ENCODE measurements around the gene ROR2.

Gene ROR2

DNA sequence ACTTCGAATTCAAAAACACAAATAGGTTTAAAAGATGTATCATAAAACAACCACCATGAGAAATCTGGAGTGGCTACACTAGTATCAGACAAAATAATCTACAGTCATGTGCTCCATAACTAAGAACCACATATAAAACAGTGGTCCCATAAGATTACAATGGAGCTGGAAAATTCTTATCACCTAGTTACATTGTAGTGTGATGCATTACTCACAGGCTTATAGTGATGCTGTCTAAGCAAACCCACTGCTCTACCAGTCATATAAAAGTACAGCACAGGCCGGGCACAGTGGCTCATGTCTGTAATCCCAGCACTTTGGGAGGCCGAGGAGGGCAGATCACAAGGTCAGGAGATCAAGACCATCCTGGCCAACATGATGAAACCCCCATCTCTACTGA is 160.1 kb downstream of the ROR2 start:
- DNase-seq, result no peak

DNA sequence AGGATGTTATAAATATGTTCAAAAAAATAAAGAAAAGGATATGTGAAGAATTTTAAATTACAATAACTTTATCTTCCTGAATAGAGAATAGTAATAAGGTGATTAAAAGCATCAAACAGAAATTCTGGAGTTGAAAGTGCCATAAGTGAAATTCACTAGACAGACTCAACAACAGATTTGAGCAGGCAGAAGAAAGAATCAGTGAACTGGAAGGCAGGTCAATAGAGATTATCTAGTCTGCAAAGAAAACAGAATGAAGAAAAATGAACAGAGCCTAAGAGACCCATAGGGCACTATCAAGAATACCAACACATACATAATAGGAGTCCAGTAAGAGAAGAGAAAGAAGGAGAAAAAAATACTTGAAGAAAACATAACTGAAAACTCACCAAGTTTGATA is 162.1 kb downstream of the ROR2 start:
- no peak for DNase-seq

DNA sequence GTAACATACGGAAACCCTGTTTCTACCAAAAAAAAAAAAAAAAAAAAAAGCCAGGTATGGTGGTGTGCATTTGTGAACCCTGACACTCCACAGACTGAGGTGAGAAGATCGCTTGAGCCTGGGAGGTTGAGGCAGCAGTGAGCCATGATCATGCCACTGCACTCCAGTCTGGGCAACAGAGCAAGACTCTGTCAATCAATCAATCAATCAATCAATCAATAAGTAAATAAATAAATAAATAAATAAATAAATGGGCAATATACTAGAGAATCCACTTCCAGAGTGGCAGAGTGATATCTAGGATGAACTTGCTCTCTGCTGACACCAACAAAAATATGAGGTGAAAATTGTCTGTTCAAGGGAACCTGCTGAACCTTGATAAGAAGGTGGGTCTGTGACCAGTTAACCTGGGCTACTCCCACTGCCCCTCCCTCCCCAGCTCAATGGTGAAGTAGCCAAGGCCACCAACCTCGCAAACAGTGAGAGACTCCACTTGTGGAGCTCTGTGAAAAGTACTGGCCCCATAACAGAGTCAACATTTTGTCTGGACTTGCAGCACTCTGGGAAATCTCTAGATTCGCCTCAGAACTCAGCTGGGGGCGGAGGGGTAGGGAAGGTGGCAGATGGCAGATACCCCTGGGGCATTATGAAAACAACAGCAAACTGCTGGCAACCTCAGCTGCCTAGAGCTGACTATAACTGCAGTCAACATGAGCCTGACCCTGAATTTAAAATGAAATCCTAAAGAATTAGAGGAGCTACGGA is 163.7 kb downstream of the ROR2 start:
- DNase-seq, result no peak

DNA sequence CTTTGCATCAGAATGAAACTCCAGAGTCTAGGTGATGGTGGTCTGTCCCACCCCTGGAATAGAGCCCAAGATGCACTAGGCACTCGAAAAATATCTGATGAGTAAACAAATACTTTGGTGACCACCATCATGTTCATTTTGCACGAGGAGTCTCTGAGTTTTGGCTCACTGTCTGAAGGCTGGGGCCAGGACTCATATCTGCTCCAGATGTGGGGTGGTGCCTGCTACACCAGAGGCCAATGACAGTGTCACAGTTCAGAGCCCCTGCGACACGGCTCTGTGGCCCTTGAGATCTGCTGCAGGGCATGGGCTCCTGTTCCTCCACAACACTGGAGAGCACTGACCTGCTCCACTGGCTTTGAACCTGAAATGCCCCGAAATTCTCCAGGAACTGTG is 164.6 kb downstream of the ROR2 start:
- no peak for DNase-seq

DNA sequence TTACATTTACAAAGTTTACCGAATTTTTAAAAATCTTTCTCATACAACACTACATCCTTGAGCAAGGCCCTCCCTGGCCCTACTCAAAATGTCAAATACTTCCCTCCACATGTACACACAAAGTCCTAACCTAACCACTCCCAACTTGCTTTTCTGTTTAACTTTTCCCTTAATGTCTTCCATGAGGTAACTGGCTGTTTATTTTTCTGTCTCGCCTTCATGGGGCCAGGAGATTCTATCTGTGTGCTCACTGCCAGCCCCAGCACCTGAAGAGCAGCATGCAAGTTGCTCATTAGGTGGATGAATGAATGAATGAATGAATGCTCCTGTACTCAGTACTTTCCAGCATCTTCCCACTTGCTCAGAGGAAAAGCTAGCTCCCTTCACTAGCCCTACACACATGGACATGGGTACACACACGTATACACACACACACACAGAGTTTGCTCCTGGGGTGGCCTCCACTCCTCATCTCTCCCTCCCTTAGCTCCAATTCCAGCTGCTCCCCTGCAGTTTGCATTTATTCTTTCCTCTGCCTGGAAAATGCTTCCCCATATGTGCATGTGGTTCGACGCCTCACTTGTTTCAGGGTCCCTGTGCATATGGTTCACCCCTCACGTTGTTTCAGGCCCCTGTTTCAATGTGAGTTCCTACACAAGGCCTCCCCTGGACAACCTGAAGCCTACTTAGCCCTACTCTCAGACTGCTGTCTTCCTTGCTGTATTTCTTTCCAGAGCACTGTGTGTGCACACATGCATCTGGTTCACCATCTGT is 165.2 kb downstream of the ROR2 start:
- no peak for DNase-seq

DNA sequence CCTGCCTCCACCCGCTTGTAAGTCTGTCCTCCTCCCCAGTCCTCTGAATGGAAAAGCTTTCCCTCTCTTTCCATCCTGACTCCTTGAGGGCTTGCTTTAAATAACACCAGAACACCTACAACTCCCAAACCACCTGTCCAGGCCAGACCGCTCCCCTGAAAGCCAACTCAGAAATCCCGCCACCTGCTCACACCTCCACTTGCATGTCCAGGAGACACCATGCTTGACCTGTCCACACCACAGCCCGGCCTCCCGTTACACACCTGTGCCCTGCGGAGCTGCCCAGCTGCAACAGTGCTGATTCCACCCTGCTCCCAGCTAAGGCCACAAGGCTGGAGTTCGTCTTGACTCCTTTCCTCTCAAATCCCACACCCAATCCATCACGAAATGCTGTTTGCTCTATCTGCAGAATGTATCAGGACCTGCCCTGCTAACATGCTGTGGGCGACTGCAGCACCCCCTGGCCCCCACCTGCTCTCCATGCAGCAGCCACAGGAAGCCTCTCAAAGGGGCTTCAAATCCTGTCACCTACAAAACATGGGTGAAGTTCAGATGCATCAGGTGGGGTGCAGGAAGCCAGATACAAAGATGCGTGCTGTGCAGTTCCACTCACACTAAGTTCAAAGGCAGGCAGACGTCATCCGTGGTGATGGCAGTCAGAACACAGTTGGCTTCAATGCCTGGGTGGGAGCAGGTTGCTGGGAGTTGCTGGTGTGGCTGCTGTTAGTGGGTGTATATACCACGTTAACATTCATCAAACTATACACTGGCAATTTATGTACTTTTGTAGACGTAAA is 166.0 kb downstream of the ROR2 start:
- no peak for DNase-seq

DNA sequence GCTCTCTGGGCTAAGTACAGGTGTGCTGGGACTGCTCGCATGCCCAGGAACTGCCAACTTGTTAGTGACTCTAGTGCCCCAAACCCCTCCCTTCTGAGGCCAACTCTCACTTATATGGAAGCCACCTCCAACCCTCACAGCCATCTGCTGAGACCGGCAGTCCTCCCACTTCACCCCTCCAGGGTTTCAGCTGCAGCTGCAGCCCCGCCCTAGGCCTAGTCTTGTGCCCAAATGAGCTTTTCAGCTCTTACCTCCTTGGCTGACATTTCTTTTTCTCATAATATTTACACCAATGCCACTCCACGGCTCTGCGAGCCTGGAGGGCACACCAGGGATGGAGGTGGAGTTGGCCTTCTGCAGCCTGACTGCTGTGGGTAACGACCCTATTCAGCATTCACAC is 166.6 kb downstream of the ROR2 start:
- DNase-seq, result no peak

DNA sequence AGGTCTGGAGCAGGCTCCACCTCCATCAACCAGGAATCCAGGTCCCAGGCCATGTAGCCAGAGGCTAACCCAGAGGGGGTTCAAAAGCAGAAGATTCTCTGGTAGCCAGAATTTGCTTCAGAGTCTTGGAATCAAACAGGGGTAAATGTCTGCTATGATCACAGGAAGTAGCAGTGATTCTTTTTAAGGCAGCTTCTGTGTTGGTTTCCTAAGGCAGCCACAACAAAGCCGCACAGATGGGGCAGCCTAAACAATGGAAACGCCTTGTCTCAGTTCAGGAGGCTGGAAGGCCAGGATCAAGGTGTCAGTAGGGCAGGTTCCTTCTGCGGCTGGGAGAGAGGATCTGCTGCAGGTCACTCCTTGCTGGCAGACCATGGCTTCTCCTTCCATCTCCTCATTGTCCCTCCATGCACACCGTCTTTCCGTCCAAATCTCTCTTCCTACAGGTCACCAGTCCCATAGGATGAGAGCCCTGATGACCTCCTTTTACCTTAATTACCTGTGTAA is 167.3 kb downstream of the ROR2 start:
- DNase-seq, result no peak

DNA sequence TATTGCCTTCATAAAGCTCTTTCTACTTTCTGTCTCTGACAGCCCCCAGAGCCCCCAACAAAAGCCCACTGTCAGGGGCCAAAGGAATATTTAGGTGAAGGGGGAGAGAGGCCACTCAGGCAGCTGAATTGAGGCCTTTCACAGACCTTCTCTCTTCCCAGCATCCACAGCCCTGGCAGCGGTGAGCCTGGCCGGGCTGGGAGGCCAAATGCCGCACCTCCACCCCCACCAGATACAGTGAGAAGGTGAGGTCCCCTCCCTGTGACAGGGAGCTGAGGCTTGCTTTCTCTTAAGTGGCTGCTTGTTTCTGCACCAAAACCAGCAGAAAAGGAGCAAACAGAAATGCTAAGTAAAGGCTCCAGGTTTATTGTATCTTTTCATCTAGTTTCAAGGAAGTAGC is 168.1 kb downstream of the ROR2 start:
- no peak for DNase-seq

DNA sequence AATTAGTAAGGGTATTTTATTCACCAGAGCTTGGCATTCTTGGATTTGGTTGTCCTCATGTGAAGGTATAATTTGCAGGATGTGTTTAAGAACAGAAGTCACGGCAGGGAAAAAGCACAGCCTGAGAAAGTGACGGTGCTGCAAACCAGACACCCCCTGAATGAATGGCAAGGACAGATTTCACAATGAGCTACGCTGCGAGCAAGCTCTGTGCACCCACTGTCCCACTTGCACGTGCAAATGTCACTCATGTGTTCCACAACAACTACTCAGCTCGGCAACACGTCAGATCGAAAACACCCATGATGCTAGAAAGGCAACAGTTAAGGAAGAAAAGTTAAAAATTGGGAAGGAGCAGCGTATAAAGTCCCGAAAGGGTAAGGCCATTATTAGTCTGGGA is 168.9 kb downstream of the ROR2 start:
- no peak for DNase-seq

DNA sequence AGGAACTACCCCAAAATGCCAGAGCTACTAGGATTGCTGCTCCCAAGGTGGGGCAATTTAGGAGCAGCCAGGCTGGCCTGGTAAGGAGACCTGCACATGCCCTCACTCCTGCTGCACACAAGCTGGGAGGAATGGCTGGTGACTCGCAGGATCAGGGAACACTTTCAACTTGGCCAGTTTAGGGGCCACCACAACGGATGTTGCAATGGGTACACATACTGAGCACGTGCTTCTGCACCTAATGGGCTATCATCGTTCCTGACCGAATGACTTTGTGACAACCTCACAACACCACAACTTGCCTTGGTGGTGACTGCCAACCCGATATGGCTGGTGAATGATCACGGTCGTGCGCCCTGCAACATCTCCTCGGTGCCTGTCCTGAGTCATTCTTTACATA is 172.0 kb downstream of the ROR2 start:
- DNase-seq, result no peak

DNA sequence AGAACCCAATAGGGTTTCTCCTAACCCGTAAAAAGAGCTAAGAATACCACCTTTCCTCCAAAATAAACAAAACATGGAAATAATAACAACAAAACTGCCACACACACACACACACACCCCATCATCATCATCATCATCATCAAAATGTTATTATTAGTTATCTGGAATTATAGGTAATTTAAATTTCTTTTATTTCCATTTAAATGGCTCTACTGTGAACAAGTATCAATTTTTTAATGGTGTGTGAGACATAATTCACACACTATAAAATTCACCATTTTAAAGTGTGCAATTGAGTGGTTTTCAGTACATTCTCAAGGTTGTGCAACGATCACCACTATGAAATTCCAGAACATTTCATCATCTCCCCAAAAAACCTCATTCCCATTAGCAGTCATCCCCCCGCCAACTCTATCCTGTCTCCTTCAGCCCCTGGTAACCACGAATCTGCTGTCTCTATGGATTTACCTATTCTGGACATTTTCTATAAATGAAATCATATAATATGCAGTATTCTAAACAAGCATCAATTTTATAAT is 172.7 kb downstream of the ROR2 start:
- no peak for DNase-seq

DNA sequence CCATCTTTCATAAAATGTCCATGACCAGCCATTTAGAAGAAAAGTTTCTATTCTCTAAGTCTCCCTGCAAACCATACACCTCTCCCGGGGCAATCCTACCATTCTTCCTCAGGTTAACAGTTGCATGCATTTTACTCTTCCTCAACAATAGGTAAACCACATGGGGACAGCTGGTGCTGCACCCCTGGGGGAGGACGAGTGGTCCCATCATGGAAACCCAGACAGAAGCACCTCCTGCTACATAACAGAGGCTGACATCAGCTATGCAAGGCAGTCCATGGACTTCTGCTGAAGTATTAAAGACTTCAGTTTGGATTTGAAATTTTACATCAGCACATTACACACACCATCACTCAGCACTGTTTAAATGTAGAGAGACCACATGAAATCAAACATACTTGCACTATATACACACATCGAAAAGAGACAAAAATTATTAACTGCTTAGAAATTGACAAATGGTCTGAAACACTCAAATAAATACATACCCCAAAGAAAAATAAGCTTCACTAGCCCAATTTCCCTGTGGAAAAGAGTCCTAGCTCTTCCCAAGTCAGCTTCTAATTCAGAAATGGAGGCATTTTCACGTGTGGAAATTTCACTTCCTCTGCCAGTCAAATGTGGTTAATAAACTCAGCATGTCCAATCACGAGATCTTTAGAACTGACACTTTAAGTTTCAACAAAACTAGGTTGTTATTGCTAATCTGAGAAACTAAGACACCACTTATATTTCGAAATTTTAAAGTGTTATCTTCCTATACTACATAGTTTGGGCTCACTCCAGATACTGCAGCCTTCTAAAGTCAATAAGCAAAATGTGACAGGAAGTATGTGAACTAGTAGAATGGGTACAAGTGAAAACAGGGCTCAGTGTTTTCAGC is 173.4 kb downstream of the ROR2 start:
- DNase-seq, result no peak

DNA sequence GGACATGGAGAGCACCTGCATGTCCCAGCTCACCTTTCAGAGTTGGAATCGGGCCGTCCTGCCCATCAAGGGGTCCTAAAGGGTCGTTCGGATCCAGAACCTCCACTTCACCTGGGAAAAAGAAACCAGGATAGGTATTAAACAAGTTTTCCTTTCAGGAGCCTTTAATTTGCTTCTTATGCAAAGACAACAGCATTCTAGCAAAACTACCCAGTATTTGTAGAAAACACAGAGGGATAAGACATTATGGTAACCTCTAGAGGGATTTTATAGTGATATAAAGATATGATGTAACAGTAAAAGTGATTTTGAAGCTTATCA is 174.4 kb downstream of the ROR2 start:
- no peak for DNase-seq

DNA sequence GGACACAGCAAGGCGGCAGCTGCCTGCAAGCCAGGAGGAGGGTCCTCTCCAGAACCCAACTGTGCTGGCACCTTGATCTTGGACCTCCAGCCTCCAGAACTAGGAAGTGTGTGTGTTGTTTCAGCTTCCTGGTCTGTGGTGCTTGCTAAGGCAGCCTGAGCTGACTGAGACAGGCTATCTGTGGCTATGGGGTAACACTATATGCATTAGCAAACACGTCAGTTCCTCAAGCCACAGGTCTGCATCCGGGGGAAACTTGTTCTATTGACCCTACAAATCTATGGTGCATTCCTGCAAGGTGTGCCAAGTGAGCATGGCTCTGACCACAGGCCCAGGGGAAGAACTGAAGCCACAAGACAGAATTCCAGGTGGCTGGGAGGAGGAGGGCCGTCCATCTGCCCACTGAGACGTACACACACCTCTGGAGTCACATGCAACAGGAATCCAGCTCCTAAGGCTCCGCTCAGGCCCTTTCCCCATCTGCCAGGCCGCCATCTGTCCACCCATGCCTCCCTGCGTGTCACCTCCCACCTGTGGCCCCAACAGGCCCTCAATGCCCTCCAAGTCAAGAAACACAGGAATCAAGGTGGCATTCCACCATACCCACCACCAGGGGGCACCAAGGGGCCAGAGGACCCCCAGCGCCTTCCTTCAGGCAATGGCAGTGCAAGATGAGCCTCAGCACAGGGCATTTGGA is 174.9 kb downstream of the ROR2 start:
- DNase-seq, result peak; percentile 34

DNA sequence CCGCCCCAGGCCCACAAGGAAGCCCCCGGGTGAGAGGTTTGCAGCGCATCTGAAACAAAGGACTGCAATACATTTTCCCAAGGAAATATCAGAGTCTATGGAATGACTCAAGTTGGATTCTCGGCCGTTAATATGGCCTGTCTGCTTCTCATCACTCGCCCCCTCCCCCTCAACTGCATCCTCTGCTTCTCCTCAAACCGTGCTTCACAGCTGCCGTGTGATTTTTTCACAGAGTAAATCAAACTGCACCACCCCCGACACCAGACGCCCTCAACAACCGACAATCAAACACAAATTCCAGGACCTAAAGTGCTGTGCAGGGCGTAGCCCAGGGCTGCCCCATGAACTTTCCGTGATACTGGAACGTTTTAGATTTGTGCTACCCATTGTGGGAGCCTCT is 176.9 kb downstream of the ROR2 start:
- no peak for DNase-seq

DNA sequence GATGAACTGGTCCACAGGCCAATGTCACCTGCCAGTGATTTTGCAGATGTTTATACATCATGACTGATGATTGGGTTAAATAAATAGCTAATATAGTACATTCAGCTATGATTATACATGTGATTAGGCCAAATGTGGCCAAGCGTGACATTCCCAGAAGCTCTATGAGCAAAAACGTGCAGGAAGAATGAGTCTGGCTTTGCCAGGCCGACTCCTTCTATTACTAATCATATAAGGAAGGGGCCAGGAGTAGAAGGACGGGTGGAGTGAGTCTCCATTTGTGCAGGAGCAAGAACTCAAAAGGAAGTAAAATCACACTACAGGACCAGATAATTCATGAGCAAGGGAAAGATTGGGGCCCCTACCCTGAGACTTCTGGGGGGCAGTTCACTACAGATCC is 178.2 kb downstream of the ROR2 start:
- no peak for DNase-seq

DNA sequence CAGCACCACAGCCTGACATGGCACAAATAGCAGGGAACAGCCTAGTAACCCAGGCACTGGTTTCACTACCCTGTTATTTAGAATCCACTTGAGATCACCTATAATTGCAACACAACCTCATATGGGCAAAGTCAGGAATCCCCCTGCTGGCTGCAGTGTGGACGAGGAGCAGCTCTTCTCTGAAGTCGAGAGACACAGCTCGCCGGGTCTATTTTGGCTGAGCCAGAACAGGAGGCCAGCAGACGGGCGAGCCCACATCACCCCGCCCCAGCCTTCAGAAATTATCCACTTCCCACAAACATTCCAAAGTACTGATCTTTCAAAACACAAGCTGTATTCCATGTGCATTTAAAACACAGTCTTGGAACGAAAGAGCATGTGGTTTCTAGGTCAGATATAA is 179.0 kb downstream of the ROR2 start:
- DNase-seq, result no peak

DNA sequence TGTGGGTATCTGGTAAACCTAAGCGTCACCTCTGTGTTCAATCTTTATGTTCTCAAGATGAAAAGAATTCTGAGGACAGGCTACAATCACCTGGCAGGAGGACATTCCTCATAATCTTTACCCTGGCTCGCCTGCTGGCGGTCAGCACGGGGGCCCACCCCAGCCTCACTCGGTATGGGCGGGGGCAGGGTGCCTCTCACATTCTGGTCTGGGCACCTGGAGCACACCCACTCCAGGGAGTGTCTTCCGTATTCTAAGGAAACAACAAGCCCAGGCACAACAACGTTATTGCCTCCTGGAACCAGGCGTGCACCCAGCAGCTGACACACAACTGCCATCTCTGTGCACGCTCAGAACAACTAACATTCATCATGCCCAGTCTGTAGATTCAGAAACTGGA is 179.8 kb downstream of the ROR2 start:
- DNase-seq, result no peak

DNA sequence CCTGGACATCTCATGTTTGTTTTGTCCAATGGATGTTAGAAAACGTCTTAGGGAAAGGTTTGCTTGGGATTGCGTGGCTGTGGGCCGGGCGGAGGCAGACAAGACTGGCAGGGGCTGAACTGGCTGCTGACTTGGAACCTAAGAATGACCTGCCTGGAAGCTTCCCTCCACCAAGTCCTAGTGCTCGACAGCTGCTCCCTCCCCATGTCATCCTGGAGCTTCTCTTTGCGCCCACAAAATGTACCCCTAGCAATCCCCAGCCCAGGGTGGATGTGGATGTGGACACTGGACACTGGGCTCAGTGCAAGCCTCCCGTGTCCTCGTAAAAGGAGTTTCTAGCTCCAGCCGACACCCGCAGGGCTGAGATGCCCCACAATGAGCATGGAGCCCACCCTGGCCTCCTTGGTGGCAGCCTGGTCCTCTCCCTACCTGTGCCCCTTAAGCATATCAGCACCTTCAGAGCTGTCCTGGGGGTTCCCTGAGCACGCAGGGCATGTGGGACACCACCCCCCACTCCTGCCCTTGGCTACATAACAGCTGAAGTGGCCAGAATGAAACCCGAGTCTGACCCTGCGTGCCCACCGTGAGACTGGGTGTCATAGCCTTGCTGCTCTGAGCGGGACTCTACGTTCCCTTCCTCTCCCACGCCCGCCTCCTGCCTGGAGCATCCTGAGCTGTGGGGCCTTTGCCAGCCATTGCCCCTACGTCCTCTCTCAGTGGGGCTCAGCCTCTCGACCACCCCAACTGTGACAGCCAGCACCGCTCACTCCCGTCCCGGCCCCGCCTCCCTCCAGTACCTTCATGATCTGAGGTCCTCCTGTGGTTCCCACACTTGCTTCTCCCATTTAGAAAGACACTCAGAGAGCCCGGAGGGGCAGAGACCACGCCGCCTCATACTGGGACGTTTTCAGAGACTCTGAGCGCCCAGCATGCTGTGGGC is 180.8 kb downstream of the ROR2 start:
- DNase-seq, result no peak

DNA sequence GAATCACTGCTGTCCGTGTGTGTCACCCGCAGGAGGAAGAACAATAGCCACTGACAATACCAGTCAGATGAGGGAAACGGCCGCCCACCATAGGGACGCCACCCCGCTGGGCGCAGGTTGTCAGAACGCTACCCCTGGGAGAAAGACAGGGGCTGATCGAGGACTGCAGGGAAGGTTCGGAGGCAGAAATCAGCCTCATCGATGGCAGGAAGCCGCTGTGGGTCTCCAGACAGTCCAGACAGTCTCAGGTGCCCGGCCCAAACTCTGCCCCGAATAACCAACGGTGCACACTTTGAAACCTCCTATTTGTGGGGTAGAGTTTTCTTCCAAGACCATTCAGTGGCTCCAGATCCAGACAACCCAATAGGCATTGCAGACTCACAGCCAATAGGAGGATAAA is 181.5 kb downstream of the ROR2 start:
- no peak for DNase-seq
